Keratinocyte (primary cell): ENCODE results near the gene MIPOL1. TPM values are rescaled to one million over a fixed set of nuclear protein-coding genes. Genes with fewer than 3 reads are reported as not detected.

Source experiments
- DNase-seq: peaks from one replicate; pipeline ENCODE4 v3.0.0-alpha.2; 2011; ENCODE audit warnings: low read depth, missing footprints, low spot score
- FAIRE-seq: peaks from 2 replicates; lab custom pipeline; 2011; peaks lifted over from hg19 to GRCh38; lab: Jason Lieb, UNC
- H2AFZ ChIP-seq: 2 replicates; pipeline ENCODE4 v1.6.0; 2012; ENCODE audit warnings: low read length, control low read depth, inconsistent platforms; ENCODE audit not compliant: control insufficient read depth
- H3K27ac ChIP-seq: 2 replicates; pipeline ENCODE4 v1.5.1; 2011; ENCODE audit warnings: low read length; ENCODE audit not compliant: control insufficient read depth, insufficient read depth
- H3K27me3 ChIP-seq: 3 replicates; pipeline ENCODE4 v1.6.0; 2011; ENCODE audit warnings: low read length; ENCODE audit not compliant: control insufficient read depth, insufficient read depth; ENCODE audit errors: extremely low read depth
- H3K36me3 ChIP-seq, 2 experiments: 2 replicates in 1 of 2; 3 replicates in 1 of 2; pipeline ENCODE4 v1.5.1; 2011; ENCODE audit warnings: low read length in 2 of 2, mild to moderate bottlenecking in 1 of 2; ENCODE audit not compliant: control insufficient read depth in 2 of 2, insufficient read depth in 2 of 2; ENCODE audit errors: extremely low read depth in 1 of 2
- H3K4me1 ChIP-seq: 3 replicates; pipeline ENCODE4 v1.5.1; 2011; ENCODE audit warnings: low read length; ENCODE audit not compliant: control insufficient read depth, insufficient read depth; ENCODE audit errors: extremely low read depth
- H3K4me2 ChIP-seq: 3 replicates; pipeline ENCODE4 v1.6.0; 2011; ENCODE audit warnings: low read depth, low read length; ENCODE audit not compliant: control insufficient read depth, insufficient read depth; ENCODE audit errors: extremely low read depth
- H3K4me3 ChIP-seq, 3 experiments: fragments of 200-600 bp in 1 of 3; sonication (generic) in 1 of 3; 2 replicates in 2 of 3; 3 replicates in 1 of 3; pipeline ENCODE4 v1.5.1; 2011 to 2016; ENCODE audit warnings: low read length in 3 of 3, mild to moderate bottlenecking in 3 of 3, control low read depth in 2 of 3, inconsistent platforms in 1 of 3, low read depth in 1 of 3, mixed read lengths in 1 of 3, mixed run types in 1 of 3, moderate library complexity in 1 of 3; ENCODE audit not compliant: control insufficient read depth in 2 of 3, insufficient read depth in 2 of 3; ENCODE audit errors: extremely low read depth in 1 of 3
- H3K79me2 ChIP-seq: 2 replicates; pipeline ENCODE4 v1.6.0; 2012; ENCODE audit warnings: low read length; ENCODE audit not compliant: control insufficient read depth, insufficient read depth
- H3K9ac ChIP-seq: 3 replicates; pipeline ENCODE4 v1.6.0; 2011; ENCODE audit warnings: low read length; ENCODE audit not compliant: control insufficient read depth, insufficient read depth; ENCODE audit errors: extremely low read depth
- H3K9me1 ChIP-seq: 3 replicates; pipeline ENCODE4 v1.6.0; 2011; ENCODE audit warnings: low read length; ENCODE audit not compliant: control insufficient read depth, insufficient read depth; ENCODE audit errors: extremely low read depth
- H3K9me3 ChIP-seq: 2 replicates; pipeline ENCODE4 v1.5.1; 2012; ENCODE audit warnings: low read depth, low read length; ENCODE audit not compliant: control insufficient read depth
- H4K20me1 ChIP-seq: 3 replicates; pipeline ENCODE4 v1.6.0; 2011; ENCODE audit warnings: low read length; ENCODE audit not compliant: control insufficient read depth, insufficient read depth; ENCODE audit errors: extremely low read depth
- EZH2 ChIP-seq: IDR thresholded peaks from one replicate; pipeline ENCODE4 v1.6.1; 2012; ENCODE audit warnings: inconsistent platforms, mild to moderate bottlenecking, low read length, moderate library complexity
- dilution Hi-C: fragments of 300-500 bp; cut with MboI; formaldehyde crosslinking; loops from one replicate; pipeline ENCODE4 v1.7.0; 2020; ENCODE audit warnings: low sequenced_read_pairs; ENCODE audit not compliant: extremely low pct_ligation_motif_present
- polyA plus RNA-seq, 5 experiments: library from polyadenylated mRNA; depleted of rRNA in 3 of 5; stranded (reverse) in 3 of 5; stranded (forward) in 1 of 5; unstranded in 1 of 5; fragments of >200 nt; gene quantifications; 1 replicate in 1 of 5; 2 replicates in 3 of 5; 3 replicates in 1 of 5; pipeline versions ENCODE4 v1.2.1 to v1.2.3, GENCODE V29; 2011 to 2012; ENCODE audit warnings: missing spikeins in 2 of 5, low read depth in 1 of 5, low replicate concordance in 1 of 5
- TF ChIP-seq, protein P1 (sequence below), 3 experiments: IDR thresholded peaks in 1 of 3; conservative IDR thresholded peaks in 1 of 3; optimal IDR thresholded peaks in 1 of 3; 2 replicates in 2 of 3; 3 replicates in 1 of 3; pipeline versions ENCODE3 to v1.5.1; 2011; ENCODE audit warnings: low read length in 3 of 3, mild to moderate bottlenecking in 3 of 3, moderate library complexity in 2 of 3, control low read depth in 1 of 3, inconsistent platforms in 1 of 3; ENCODE audit not compliant: insufficient read depth in 2 of 3; ENCODE audit errors: extremely low read depth in 1 of 3

Gene MIPOL1
- polyA plus RNA-seq, 1 donor (not counting 4 experiments of a cell fraction or from before 2014, with no cell fraction given), result 10.9 TPM

DNA sequence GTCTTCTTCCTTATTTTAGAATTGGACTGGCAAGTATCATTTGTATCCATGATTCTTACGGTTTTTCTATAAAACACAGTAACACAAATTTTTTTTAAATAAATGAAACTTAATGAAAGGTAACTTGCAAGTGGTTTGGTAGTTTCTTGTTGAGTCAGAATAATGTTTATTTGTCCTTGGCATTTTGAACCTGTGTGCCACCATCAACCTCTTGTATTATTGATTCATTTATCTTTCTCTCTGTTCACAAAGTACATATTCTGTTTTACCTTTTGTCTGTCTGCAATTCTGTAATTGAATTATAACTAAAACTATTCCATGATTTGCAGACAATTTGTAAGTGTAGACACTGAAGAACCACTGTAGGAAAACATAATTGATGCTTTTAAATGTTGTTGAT lies 54.7 kb downstream of the MIPOL1 start:
- FAIRE-seq, result no peak
- TF ChIP-seq, protein P1, sequence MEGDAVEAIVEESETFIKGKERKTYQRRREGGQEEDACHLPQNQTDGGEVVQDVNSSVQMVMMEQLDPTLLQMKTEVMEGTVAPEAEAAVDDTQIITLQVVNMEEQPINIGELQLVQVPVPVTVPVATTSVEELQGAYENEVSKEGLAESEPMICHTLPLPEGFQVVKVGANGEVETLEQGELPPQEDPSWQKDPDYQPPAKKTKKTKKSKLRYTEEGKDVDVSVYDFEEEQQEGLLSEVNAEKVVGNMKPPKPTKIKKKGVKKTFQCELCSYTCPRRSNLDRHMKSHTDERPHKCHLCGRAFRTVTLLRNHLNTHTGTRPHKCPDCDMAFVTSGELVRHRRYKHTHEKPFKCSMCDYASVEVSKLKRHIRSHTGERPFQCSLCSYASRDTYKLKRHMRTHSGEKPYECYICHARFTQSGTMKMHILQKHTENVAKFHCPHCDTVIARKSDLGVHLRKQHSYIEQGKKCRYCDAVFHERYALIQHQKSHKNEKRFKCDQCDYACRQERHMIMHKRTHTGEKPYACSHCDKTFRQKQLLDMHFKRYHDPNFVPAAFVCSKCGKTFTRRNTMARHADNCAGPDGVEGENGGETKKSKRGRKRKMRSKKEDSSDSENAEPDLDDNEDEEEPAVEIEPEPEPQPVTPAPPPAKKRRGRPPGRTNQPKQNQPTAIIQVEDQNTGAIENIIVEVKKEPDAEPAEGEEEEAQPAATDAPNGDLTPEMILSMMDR (optimal IDR thresholded peaks at IDR 0.05 in 1 of 3, IDR thresholded peaks at IDR 0.05 in 1 of 3, conservative IDR thresholded peaks at IDR 0.05 in 1 of 3; ENCODE audit: extremely low read depth in 1 of 3, insufficient read depth in 2 of 3, low read length in 3 of 3), result no peak
- TF ChIP-seq EZH2, result no peak
- H2AFZ ChIP-seq, result no peak overlapping the region
- H3K9me1 ChIP-seq, result no peaks in the 10 kb centered on the region
- H3K4me3 ChIP-seq, result no peak overlapping the region
- no peaks in the 10 kb centered on the region for H3K4me1 ChIP-seq
- H3K9ac ChIP-seq, result no peak overlapping the region
- DNase-seq, result no peak
- dilution Hi-C loops, result no loop called here
- no peak overlapping the region for H3K27ac ChIP-seq
- H4K20me1 ChIP-seq, result no peaks in the 10 kb centered on the region
- H3K27me3 ChIP-seq, result no peaks in the 10 kb centered on the region
- no peaks in the 10 kb centered on the region for H3K79me2 ChIP-seq
- H3K4me2 ChIP-seq, result no peak overlapping the region
- H3K9me3 ChIP-seq, result no peaks in the 10 kb centered on the region
- peaks cover 0 to 3% of the 10 kb centered on the region in 2 experiments for H3K36me3 ChIP-seq

DNA sequence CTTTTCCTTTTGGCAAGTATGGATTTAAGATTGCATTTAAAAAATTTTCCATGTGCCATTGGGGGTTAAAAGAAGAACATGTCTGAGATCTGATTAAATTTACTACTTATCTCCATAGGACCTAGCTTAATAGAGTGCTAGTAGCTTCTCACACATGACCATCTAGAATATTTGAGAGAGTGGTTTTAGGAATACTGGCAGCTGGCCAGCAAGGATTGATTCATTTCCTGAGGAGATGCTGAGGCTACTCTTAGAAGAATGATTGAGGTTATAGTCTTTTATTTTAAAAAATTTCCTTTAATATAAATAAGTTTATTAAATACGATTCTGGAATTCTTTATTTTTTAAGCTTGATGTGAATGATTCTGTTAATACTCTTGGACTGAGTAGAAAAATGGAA lies 56.2 kb downstream of the MIPOL1 start:
- no peak for TF ChIP-seq EZH2
- TF ChIP-seq, protein P1 (optimal IDR thresholded peaks at IDR 0.05 in 1 of 3, IDR thresholded peaks at IDR 0.05 in 1 of 3, conservative IDR thresholded peaks at IDR 0.05 in 1 of 3; ENCODE audit: extremely low read depth in 1 of 3, insufficient read depth in 2 of 3, low read length in 3 of 3), result no peak
- no peaks in the 10 kb centered on the region for H3K4me1 ChIP-seq
- FAIRE-seq (no peak), DNase-seq (no peak)
- H3K27me3 ChIP-seq, result no peaks in the 10 kb centered on the region
- no peak overlapping the region for H3K4me3 ChIP-seq
- H3K9ac ChIP-seq, result no peak overlapping the region
- no peaks in the 10 kb centered on the region for H3K36me3 ChIP-seq
- H2AFZ ChIP-seq, result no peak overlapping the region
- no peaks in the 10 kb centered on the region for H4K20me1 ChIP-seq
- no peaks in the 10 kb centered on the region for H3K9me3 ChIP-seq
- dilution Hi-C loops, result no loop called here
- H3K4me2 ChIP-seq, result no peak overlapping the region
- no peaks in the 10 kb centered on the region for H3K9me1 ChIP-seq
- no peak overlapping the region for H3K27ac ChIP-seq
- H3K79me2 ChIP-seq, result no peaks in the 10 kb centered on the region
